Fibroblast of skin of left biceps (primary cell): ENCODE data around the gene PLXND1.
"Not testable (repeated sequence)": the region's sequence is repeated elsewhere in the genome, so short reads cannot be mapped to it uniquely, and the experiment has no call there.

Experiments used
- DNase-seq, 2 experiments: peaks; one replicate each; pipeline ENCODE4 v3.0.0-alpha.2; 2013; ENCODE audit warnings: low read depth in 2 of 2

PLXND1 gene, protein sequence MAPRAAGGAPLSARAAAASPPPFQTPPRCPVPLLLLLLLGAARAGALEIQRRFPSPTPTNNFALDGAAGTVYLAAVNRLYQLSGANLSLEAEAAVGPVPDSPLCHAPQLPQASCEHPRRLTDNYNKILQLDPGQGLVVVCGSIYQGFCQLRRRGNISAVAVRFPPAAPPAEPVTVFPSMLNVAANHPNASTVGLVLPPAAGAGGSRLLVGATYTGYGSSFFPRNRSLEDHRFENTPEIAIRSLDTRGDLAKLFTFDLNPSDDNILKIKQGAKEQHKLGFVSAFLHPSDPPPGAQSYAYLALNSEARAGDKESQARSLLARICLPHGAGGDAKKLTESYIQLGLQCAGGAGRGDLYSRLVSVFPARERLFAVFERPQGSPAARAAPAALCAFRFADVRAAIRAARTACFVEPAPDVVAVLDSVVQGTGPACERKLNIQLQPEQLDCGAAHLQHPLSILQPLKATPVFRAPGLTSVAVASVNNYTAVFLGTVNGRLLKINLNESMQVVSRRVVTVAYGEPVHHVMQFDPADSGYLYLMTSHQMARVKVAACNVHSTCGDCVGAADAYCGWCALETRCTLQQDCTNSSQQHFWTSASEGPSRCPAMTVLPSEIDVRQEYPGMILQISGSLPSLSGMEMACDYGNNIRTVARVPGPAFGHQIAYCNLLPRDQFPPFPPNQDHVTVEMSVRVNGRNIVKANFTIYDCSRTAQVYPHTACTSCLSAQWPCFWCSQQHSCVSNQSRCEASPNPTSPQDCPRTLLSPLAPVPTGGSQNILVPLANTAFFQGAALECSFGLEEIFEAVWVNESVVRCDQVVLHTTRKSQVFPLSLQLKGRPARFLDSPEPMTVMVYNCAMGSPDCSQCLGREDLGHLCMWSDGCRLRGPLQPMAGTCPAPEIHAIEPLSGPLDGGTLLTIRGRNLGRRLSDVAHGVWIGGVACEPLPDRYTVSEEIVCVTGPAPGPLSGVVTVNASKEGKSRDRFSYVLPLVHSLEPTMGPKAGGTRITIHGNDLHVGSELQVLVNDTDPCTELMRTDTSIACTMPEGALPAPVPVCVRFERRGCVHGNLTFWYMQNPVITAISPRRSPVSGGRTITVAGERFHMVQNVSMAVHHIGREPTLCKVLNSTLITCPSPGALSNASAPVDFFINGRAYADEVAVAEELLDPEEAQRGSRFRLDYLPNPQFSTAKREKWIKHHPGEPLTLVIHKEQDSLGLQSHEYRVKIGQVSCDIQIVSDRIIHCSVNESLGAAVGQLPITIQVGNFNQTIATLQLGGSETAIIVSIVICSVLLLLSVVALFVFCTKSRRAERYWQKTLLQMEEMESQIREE (N-terminal part only)

DNA sequence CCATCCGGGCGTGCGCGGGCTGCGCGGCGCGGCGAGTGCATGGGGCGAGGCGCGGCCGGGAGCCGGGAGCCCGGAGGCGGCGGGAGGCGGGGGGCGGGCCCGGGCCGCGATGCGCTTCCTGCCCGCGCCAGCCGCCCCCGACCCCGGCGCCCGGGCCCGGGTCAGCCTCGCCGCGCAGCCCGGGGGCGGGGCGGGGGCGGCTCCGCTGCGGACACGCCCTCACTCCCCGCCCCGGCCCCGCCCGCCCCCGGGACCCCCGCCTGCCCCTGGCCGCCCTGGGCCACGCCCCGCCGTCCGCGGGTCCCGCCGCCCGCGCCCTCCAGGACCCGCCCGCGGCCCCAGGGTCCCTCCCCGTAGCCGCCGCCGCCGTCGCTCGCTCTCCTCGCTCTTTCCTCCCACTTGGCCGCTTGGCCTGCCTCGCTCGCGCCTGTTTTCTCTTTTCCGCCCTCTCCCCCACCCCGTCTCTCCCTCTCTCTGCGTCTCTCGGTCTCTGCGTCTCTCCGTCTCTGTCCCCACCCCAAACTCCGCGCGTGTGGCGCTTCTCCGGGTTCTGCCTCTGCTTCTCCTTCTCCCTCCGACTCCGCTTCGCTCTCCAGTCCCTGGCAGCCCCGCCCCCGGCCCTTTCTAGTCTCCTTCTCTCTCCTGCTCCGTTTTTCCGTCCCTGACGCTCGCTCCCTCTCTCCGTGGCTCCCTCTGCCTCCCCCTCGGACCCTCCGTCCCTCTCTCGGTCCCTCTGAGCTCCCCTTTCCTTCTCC, at the start of gene PLXND1:
TSS of gene PLXND1 (minus strand) at position 41 of the 755 bp plus-strand sequence. CDS start at position 4, 37 bp downstream.
- DNase-seq, result no peak

DNA sequence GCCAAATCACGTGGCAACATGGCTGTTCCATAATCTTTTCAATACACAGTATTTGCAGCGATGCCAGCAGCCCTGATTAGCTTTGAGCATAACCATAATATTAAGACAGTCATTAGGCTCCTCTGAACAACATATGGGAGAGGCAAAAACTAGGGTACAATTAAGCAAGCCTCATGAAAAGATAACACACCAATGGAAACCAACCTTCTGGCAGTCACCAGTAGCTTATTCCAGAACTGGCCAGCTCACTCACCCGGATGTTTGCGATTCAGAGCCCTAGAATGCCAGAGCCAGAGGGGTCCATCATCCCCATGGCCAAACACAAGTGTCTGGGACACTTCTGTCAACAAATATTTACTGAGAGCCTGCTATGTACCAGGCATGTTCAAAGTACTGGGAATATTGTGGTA, 48.8 kb upstream of the PLXND1 start:
- no peak for DNase-seq

DNA sequence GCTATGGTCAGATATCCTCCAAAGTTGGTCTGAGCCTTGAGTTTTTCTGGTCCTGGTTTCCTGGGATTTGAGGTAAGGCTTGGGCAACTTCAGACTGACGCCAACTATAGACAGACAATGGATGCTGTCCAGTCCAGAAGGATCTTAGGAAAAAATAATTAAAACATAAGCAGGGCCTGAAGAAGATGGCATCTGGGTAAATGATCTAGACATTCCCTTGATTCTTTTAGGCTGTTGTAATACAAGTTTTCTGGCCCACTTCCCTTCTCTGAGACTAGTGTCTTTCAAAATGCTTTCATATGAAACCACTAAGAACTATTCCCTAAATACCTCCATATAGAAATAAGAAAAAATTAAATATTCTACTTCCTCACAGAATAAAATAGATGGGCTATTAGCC, 47.7 kb upstream of the PLXND1 start:
- DNase-seq, result peak; percentile 54

DNA sequence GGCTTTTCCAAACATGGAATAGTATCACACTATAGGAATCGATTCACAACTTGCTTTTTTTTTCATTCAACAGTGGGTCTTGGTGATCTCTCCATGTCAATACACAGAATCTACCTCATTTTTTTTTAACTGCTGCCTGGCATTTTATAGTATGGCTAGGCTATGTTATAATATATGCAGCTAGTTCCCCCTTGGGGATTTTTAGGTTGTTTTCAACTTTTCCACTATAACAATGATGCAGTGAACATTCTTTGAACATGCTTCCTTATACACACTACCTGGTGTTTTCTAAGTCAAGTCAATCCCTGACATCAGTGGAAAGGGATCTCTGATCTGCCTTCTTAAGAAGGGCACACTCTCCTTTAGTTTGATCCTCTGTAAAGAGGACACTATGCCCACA, 46.5 kb upstream of the PLXND1 start:
- no peak for DNase-seq

DNA sequence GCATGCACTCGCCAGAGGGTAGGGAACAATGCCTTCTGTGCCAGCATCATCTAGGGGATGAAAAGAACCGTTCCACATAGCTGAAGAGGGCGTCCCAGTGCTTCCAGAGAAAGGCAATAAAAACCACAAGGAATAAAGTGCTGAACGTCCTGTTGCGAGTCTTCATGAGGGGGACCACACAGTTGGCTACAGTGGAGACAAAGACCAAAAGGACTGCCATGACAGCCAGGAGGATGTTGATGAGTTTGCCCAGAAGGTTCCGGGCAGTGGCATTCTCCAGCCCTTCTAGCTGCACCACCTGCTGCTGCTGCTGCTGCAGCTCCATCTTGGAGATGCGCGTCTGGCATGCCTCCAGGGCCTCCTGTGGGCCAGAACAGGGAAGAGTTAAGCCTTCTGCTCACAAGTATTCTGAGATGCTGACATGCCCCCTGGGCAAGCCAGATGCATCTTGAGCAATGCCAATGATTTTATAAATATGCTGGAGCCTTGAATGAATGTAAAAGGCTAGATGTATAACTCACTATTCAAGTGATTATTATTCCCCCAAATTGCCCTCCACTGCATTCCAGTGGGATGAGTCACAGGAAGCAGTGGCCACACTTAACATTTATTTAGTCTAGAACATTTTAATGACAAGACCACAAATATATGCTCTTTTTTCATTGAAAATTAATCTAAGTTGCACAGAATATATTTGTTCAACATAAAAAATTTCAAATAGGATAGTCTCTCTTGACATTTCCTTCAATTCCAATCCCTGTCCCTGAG, 45.1 kb upstream of the PLXND1 start:
- DNase-seq, result peak; percentile 71 to 76

DNA sequence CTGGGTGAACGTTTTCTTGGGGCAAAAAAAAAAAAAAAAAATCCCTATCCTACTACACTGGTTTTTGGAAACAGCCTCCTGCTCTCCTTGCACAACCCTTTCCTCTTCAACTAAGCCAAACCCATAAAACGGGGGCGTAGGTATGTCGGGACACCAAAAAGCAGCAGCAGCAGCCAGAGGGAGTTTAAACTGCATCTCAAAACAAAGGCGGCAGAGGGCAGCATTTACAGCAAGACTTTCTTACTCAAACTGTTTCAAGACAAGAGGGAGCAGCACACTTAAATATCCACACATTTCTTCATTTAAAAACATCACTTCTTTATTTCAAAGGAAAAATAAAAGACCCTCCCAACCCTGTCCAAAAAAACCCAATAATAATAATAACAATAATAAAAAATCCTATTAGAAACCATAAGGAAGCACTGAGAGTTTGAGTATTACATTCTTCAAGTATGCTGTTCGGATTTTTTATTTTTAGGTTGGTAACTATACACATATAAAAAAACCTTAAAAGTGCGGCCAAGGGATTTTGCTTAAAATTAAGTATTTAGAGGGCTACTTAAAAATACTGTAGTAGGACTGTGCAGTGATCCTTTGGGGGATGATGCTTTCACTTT, 43.9 kb upstream of the PLXND1 start:
- peak; percentile 47 for DNase-seq

DNA sequence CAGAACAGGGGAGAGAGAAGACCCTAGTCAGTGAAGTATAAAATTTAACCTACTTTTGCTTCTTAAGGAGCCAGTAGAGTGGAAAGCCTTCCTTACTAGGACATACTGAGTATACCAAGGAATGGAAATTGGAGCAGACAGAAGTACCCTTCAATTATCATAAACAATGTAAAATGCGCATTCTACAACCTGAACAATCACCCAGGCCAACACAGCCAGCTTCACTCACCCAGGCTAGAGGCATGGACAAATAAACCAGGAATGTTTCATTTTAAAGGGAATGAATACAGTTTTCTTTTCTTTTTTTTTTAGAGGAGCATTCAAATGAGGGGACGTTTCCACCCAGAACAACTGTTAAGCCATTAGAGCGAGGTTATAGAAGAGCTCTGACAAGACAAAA, 41.9 kb upstream of the PLXND1 start:
- DNase-seq, result no peak

DNA sequence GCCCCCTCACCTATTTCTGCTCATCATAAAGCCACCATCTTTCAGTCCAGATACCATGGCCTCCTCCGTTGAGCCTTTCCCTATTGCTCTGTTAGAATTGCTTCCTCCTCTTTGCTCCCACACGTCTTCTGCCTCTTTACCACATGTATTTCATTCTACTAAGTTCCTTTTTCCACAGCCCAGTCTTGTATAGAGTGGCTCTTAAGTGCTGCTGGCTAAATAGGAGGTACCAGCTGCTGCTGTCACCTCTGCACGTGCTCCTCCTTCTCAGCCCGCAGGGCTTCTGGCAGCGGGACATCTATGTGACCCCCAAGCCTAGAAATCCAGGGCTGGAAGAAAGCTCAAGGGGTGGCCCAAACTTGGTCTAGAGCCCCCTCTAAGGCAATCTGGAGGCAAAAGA, 38.8 kb upstream of the PLXND1 start:
- no peak for DNase-seq

DNA sequence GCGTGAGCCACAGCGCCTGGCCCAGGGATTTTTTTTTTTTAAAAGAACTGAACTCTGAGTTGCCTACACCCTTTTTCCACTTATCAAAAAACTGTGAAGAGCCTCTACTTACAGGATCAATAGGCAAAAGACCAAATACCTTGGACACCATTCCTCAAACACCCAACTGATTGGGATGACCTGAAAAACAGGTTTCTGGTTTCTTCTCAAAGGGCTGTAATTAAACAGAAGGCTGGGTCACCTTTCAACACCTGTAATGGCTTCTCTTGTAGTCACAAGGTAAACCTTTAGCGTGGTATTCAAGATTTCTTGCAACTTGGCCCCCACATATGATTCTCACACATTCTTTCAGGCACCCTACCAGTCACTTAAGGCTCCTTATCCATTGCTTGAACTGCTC, 38.4 kb upstream of the PLXND1 start:
- DNase-seq, result no peak

DNA sequence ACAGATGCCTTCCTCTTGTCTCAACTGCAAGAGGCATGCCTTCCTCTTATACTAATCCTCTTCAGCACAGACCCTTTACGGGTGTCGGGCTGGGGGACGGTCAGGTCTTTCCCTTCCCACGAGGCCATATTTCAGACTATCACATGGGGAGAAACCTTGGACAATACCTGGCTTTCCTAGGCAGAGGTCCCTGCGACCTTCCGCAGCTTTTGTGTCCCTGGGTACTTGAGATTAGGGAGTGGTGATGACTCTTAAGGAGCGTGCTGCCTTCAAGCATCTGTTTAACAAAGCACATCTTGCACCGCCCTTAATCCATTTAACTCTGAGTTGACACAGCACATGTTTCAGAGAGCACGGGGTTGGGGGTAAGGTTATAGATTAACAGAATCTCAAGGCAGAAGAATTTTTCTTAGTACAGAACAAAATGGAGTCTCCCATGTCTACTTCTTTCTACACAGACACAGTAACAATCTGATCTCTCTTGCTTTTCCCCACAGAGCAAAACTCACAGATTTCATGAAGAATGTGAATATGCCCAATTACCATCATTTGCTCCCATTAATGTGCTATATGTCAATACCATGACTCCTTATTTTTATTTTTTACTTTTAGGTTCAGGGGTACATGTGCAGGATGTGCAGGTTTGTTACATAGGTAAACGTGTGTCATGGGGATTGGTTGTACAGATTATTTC, 35.2 kb upstream of the PLXND1 start:
- DNase-seq, result not testable (repeated sequence)

DNA sequence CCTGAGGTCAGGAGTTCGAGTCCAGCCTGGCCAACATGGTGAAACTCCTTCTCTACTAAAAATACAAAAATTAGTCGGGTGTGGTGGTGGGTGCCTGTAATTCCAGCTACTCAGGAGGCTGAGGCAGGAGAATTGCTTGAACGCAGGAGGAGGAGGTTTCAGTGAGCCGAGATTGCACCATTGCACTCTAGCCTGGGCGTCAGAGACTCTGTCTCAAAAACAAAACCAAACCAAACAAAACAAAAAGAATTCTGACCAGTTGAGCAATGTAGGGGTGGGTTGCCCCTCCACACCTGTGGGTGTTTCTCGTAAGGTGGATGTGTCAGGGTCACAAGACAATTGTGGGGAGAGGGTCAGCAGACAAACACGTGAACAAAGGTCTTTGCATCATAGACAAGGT, 34.5 kb upstream of the PLXND1 start:
- not testable (repeated sequence) for DNase-seq

DNA sequence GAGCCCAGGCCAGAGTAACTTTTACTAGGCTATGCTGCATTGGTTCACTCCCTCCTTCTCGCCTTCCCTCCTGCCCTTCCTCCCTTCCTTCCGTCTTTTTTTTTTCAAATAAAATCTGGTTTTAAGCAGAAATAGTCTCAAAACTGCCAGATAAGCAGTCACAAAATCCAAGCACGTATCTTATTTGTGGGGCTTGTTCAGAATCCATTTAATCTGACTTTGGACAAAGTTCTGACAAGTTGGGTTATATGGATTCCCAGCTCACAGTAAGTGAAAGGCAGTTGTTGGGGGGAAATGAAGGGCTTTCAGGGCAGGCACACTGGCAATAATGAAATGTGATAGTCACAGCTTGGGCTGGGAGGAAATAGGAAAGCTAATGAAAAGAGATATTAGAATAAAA, 32.0 kb upstream of the PLXND1 start:
- no peak for DNase-seq

DNA sequence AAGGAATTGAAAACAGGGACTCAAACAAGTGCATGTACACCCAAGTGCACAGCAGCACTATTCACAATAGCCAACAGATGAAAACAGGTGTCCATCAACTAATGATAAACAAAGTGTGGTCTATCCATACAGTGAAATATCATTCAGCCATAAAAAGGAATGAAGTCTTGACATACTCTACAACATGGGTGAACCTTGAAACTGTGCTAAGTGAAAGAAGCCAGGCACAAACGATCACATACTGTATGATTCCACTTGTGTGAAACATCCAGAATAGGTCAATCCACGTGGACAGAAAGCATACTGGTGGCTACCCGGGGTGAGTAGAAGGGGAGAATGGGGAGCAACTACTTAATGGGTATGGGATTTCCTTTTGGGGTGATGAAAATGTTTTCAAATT, 29.6 kb upstream of the PLXND1 start:
- no peak for DNase-seq

DNA sequence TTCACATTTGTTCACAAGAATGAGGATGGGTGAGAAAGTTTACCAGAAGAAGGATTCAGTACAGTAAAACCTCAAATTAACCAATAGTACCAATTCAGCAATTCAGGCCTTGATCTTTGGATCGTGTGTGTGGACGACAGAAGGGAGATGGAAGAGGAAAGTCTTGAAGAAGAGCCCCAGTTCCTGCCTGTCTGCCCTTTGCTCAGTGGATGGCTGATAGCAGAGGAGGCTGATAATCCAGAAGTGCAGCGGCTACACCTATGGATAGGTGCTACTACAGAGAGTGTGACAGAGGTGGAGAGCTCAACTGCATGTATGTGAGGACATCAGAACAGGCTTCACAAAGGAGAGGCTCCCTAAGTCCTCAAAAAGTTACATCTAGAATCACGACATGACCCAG, 29.2 kb upstream of the PLXND1 start:
- no peak for DNase-seq

DNA sequence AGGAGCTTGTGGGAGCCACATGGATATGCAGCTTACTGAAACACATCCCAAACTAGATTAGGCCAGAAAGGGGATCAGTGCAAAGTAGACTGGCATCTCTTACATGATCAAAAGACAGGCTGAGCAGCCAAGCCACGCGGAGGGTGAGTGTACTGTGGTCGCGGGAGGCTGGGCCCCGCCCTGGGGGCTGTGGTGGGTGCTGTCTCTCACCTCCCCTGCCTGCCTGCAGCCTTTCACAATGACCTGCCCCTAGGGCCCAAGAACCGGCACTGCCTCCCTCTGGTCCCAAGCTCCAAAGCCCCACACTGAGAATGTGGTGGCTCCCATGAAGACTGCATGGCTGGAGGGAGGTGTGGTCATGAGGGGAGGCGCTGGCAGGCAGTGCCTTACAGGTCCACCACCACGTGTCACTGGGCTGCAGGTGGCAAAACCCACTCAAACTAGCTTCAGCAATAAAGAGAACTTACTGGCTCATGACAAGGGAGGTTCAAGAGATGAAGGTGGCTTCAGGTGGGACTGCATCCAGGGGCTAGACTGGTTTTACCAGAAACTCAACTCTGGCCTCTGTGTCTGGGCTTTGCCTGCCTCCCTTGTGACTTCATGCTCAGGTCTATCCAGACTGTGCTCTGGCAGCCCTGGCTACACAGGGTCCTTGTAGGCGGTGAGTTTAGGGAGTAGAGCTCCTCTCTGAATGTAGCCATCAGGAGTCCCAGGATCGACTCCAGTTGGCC, 27.4 kb upstream of the PLXND1 start:
- no peak for DNase-seq

DNA sequence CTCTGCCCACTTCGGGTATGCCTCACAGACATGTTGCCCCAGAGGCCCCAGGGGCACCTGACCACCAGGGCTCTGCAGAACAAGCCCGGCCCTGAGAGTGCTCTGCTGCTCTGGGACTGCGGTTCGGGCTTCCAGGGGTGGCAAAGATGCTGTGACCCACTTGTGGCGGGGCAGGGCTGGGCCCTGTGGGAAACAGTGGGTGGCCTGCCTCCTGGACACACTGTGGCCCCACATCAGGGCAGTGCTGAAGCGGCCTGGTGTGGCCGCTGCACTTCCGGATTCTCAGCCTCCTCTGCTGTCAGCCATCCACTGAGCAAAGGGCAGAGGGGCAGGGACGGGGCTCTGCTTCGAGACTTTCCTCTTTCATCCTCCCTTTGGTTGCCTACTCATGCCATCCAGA, 26.5 kb upstream of the PLXND1 start:
- no peak for DNase-seq

DNA sequence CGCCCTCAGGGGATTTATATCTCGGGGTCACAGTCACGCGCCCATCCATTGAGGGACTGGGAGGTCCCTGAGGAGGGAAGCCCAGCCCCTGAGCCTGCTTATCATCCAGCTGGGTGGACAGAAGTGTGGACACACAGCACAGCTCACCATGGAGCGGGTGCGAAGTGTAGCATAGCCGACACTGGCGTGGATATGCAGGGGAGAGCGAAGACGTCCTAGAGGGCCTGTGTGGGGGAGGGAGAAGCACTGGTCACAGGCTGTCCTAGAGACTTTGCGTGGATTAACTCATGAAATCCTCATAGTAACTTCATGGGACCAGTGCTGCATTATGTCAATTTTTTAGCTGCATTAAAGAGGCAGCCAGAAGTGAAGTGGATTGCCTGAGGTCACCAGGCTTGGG, 26.1 kb upstream of the PLXND1 start:
- no peak for DNase-seq

DNA sequence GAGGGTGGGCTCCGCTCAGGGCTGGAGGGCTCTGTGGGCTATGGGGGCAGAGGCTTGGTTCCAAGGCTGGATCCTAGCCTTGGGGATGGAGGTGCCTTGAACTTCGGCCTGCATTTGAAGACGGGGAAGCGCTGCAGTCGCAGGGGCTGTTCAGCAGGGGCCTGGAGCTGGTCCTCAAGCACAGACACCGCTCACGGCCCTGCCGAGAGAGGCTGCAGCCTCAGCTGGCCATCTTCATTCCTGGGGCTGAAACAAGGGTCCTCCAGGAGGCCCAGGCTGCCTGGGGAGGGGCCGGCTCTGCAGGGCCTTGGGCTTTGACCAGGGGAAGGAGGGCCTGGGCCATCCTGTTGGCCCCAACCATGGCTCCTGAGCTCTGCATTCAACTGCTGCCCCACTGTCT, 25.6 kb upstream of the PLXND1 start:
- no peak for DNase-seq

DNA sequence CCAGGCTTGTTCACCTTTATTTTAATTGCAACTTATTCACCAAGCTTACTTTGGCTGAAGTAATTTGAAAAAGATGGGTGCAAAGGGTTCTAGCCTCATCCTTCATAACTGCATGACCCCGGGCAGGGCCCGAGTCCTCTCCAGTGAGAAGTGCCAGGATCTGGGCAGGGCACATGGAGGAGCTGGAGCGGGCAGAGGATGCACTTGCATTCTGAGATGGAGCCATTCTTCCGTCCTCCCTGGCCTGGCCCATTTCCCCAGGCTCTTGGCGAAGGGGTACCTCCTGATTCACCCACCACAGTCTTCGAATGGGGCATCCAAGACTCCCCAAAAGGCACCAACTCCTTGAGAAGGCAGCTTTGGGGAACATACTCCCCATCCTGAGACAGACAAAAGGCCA, 22.5 kb upstream of the PLXND1 start:
- no peak for DNase-seq
